Stimulated activated CD8-positive, alpha-beta memory T cell treated with anti-CD3 and anti-CD28 coated beads, Interleukin-4, amount 100 ng/mL, for 48 hours (primary cell): ENCODE data around the gene ZP4.
A peak's percentile ranks its signal among the peaks of the same experiment; 100 is the strongest.
"Not testable (repeated sequence)": the region's sequence is repeated elsewhere in the genome, so short reads cannot be mapped to it uniquely, and the experiment has no call there.

Experiments
- DNase-seq: peaks from one replicate; pipeline ENCODE4 v3.0.0-alpha.2; 2020

The ZP4 gene

DNA sequence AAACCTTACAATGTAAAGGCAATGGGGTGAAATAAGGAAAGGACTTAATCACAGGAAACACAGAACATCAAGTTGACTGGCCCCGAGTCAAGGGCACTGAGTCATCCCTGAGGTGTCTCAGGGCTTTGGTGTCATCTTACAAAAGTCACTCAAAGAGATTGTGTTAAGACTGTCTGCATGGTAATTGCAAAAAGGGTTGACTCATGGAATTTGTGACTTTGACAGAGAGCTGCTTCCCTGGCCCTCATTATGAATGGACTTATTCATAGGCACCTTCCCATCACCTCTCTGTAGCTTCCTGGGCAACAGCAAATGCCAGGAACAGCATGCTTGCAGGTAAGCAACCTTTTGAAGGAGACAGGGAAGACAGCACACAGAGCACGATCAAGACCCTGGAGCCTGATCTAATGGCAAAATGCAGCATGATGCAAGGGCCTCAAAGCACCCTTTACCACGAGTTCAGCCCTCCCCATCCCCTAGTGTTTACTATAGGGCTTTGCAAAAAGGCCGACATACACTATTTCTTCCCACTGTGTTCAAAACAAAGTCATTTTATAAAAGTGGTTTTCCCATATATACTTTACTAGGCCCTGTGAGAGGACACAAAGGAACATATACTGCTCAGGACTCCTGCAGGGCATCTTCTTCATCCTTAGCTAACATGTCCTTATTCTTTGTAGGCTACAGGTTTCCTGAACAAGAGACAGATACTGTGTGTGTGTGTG lies 17.1 kb downstream of the ZP4 start:
- no peak for DNase-seq

DNA sequence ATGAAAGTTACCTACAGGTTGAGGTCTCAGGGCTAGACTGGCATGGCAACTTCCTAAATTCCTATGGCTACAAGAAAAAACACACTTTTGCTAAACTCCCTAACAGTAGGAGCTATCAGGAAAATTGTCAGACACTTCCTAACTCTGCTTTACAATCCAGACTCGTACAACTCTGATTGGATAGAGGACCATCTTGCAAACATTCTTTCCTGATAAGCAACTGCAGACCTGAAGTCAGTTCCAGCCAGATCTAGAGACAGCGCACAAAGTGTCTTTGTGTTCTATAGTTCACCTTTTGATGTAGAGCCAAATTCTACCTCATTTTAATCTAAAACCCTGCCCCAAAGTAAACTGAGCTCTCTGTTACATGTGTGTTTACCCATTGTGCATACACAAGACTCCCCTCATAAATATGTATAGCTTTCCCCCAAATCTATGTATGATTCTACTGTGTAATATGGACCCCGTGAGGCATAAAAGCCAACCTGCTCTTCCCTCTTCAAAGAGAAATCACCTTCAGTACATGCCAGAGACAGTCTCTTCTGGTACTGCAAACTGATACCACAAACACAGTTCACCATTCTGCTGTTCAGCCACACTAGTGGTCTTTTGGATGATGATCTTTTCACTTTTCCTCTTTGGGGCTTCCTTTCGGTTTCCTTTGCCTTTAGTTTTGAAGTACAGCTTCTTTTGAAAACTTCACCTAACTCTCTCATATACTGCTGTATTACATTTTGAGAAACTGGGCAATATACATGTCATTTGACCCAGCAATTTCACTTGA lies 21.7 kb downstream of the ZP4 start:
- DNase-seq = no peak

DNA sequence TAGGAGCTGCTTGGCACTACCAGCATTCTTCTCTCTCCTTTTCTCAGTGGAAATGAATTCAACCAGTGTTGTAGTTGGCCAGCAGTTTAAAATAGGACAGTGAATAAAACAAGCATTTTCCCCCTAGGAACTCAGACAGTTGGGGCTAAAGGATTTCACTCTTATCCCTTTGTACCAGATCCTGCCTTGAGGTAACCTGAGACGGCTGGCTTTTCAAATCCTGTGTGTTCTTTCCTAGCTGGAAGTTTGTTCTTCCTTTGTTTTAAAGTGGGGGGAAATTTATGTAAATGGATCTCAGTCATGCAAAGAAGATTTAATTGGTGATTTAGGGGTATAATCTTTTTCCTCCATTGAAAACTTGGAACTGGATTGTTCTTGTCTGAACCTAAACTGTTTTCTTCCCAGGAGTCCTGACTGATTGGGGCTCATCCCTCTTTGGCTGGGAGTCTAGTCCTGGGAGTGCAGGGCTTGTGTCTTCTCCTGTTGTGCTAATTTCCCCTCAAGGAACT lies 23.3 kb downstream of the ZP4 start:
- DNase-seq = no peak

DNA sequence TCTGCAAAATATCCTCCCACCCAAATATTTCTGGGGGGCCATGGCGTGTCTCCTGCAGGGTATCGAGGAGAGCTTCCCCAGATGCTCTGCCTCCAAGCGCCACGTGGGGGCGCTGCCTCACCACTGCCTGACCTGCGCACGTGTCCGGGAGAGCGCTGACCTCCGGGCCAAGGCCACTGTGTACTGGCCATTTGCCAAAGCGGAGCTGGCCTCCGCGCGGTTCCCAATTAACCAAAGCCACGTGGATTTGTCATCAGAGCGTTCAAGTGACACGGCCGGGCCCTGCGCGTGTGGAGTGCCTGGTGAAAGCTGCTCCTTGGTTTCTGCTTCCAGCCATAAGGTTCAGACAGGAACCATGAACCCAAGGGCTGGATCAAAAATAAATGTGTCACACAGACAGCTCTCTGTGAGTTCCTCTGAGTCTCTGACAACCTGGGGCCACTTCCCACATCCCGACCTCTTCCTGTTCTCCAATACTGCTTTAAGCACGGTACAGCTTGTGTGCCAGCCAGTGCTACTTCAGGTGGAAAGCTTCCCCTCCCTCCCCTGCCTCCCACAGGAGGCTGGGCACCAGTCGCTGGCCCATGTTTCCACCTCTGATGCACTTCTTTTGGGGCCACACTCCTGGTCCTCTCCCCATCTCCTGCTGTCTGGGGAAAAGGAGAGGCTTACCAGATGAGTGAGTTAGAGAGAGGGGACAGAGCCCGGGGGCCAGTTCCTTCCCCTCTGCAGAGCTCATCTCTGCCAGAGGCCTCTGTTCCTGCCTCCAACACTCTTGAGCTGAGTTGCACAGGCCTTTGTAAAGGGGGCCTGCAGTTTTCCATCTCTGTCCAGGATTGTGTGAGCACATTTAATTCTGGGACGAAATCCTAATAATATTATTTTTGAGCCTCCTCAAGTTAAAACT lies 26.1 kb downstream of the ZP4 start:
- peak; percentile 54 for DNase-seq

DNA sequence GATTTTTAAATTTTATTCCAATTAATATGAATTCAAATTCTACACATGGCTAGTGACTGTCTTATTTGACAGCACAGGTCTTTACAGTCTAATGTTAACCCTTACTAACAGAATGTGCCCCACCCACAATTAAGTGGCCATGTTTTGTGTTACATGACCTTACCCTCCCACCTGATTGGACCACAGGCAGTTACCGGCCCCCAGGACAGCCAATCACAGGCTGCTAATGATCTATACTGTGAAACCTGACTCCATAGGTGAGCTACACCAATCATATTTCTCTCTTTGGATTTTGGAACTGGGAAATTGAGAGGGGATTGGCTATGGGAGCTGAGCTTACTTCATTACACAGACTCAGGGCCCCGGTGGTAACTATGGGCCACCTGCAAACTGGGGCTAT lies 27.5 kb downstream of the ZP4 start:
- no peak for DNase-seq

DNA sequence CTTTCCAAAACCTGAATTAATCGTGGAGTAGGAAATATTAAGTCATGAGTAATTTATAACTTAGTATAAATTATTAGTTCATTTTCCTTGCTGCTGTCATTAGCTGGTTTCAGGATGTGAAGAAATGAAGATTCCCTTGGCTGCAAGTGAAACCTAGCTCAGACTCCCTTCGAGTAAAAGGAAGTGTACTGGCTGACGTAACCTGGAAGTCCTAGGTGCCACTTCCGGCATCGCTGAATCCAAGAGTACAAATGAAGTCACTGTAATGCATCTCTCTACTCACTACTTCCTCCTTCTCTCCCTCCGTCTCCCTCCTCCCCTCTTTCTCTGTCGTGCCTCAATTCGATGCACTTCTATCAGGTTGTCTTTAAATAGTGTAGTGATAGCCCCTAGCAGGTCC lies 28.8 kb downstream of the ZP4 start:
- DNase-seq = no peak

DNA sequence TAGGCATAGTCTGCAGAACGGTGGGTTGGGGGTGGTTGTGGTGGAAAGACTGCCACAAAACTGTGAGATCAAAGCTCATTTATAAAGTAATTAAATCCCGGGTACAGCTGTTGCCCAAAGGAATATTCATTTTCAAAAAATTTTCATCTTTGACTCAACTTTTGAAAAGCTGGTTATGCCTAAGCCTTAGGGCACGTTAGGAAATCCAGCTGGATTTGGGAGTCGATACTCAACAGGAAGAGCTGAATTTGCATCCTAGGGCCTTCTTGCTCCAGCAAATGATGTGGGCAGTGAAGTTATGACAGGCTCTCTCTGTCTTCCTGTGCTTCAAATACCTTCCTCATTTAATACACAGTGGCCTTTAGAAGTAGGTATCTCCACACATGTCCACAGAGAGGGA lies 31.7 kb downstream of the ZP4 start:
- no peak for DNase-seq

DNA sequence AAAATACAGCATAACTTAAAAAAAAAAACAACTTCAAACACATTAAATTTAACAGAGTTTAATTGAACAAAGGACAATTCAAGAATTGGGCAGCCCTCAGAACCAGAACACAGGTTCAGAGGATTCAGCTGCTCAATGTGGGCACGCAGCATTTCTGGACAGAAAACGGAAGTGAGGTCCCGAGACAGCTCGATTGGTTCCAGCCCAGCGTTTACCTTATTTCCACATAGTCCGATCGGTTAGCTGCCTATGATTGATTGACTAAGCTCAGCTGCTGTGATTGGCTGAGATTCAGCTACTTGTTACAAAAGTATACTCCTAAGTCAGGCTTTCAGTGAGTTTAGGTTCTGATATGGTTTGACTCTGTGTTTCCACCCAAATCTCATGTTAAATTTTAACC lies 33.3 kb downstream of the ZP4 start:
- no peak for DNase-seq

DNA sequence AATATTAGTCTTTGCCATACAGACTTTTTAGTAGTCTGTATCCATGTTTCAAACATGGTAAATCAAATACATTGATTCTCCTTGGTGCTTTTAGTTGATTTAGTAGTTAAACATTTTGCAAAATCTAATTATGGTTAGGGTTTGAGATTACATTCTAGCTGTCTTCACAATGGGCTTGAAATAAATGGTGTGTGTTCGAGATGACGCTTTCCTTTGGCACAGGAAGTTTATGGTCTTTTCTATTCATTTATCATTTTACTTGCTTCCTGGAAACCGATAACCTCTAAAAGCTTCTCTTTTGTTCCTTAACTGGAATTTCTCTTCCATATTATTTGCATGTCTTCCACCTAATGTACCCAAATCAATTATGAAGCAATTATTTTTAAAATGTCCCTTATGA lies 38.4 kb downstream of the ZP4 start:
- DNase-seq = no peak

DNA sequence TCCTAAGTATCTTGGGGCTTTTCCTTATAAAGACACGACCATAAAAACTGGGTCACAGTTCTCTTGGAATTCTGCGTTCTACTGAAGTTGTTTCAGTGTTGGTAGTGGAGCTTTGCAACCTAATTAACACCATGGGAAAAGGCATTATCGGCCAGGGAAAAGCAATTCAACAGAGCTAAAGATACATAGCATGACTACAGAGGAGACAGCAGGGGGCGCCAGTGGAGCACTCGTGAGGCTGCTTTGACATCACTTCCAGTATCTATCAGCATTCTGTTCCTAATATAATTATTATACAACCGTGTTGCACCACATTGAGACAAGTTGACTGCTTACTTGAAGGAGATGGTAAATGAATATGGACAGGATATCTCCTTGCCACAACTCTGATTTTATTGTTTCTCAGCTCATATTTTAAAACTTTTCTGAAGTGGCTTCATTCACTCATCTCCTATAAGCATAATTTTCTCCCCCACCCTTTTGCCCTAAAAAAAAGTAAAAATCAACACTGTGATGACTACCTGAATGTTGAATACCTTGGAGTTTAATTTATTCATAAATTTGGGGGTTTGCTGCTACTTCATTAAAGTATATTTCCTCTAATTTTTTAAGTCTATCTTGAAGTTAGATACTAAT lies 39.4 kb downstream of the ZP4 start:
- DNase-seq = peak; percentile 53

DNA sequence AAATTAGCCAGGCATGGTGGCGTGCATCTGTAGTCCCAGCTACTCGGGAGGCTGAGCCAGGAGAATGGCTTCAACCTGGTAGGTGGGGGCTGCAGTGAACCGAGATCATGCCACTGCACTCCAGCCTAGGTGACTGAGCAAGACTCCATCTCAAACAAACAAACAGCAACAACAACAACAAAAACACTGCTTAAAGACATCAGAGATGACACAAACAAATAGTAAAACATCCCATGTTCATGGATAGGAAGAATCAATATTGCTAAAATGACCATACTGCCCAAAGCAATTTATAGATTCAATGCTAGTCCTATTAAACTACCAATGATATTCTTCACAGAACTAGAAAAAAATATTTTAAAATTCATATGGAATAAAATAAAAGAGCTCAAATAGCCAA lies 47.2 kb downstream of the ZP4 start:
- DNase-seq = not testable (repeated sequence)

DNA sequence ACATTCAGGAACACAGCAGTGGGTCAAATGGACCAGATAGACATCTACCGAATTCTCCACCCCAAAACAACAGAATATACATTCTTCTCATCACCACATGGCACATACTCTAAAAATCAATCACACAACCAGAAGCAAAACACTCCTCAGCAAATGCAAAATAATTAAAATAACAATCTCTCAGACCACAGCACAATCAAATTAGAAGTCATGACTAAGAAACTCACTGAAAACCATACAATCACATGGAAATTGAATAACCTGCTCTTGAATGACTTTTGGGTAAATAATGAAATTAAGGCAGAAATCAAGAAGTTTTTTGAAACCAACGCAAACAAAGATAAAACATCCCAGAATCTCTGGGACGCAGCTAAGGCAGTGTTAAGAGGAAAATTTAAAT lies 49.2 kb downstream of the ZP4 start:
- no peak for DNase-seq

DNA sequence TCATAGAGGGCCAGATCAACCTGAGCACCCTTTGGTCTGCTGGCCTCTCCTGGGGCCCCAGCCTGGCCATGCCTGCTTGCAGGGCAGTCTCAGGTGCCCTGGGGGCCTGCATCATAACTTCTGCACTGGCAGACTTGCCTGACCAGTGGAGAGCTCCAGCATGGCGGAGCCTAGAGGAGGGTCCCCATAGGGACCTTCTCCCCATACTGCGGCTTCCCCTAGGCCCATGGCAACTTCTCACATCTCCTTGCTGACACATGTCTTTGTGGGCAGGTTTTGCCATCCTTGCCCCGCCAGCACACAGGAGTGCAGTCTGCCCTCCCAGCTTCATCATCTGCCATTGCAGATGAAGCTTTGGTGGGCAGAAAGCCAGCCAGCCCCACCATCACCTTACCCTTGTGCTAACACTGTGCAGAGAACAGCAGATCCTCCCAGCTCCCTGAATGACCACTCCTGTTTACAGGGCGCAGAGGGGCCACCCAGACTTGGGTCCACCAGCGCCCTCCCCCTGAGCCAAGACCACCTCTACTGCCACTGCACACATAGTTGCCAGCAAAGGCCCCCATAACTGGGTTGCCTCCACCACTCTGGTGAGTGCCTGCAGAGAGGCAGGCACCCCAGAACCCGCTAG lies 51.7 kb downstream of the ZP4 start:
- no peak for DNase-seq

DNA sequence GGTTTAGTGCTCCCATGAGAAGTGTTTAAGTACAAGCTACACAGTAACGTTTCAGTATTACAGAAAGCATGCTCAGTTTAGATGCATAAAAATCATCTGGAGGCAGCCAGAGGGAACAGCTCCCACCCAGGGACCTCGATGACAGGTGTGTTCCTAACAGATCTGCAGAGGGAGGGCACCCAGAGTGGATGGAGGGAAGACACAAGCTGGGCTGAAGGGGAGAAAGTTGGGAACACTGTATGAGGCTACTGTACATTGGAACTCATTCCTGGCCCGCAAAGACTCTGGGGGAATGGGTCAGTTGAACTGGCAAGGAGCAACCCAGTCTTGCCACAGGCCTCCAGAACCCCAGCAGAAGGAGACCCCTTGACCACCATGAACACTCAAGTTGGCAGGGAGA lies 52.4 kb downstream of the ZP4 start:
- no peak for DNase-seq

DNA sequence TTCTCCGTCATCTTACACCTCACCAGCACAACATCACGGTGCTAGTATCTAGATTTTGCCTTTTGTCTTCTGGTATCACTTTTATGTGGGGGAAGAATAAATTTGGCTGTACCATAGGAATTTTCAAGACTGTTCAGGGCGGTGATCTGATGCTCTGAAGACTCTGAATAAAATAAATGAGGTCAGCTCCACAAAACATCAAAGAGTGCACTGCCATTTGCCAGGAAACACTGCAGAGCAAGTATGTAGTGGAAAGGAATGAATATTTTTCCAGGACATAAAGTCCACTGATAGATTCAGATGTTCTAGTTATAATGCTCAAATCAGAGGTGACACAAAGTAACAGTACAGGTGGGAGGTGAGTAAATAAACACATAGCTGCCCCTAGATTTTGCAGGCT lies 56.3 kb downstream of the ZP4 start:
- DNase-seq = no peak

DNA sequence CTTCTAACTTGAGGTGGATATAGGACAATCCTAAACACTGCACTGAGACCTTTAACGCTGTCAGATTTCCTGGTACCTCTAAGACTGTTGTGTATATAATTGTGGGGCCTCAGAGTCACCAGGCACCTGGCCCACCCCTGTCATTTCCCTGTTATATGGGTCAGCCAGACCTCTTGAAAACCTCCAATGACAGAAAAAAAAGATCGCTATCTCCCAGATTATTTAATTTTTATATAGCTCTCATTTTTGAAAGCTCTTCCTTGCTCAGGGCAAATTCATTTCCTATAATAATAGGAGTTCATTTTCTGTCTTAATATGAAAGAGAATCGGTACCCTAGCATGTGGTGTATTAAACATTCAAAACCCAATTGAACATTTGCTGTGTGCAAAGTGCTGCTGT lies 56.7 kb downstream of the ZP4 start:
- no peak for DNase-seq

DNA sequence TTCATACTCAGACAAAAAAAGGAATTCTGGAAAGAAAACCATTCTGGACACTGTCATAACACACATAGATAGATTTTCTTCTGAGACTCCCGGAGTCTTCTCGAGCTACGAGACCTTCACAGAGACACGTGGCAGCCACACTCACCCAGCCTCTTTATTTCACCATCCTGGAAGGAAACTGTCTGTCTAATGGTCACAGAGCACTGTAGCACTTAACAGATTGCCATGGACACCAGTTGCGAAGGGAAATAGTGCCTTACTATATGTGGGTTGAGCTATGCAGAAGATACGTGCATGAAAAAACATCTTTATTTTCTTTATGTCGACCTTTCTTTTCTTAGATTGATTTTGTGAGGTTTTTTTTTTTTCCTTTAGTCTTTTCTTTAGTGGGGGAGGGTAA lies 57.9 kb downstream of the ZP4 start:
- DNase-seq = no peak
